Measurements from ENCODE around the gene DRC3. TPM values are rescaled to one million over a fixed set of nuclear protein-coding genes. Genes with fewer than 3 reads are reported as not detected.

DRC3 gene
- total and polyA plus RNA-seq, 2 donors (not counting 3 experiments of a cell fraction or from before 2014, with no cell fraction given): 1.6 to 2.9 TPM

GRCh38 chr17:18020971-18021370, 48.3 kb downstream of the DRC3 start:
- no peak for TF ChIP-seq JUN (IDR thresholded peaks at IDR 0.05; ENCODE audit: borderline replicate concordance, insufficient read depth, insufficient read length, low read depth)
- TF ChIP-seq MAX (IDR thresholded peaks at IDR 0.05; ENCODE audit: insufficient read depth, insufficient read length): no peak
- no peak for TF ChIP-seq POLR2A (IDR thresholded peaks at IDR 0.05; ENCODE audit: low read depth, low read length)
- TF ChIP-seq POLR2AphosphoS5 (IDR thresholded peaks at IDR 0.05; ENCODE audit: insufficient read depth, low read depth, low read length): no peak
- TF ChIP-seq GATA2 (IDR thresholded peaks at IDR 0.05; ENCODE audit: insufficient read depth, insufficient read length, low read depth, low read length): no peak
- TF ChIP-seq MYC (IDR thresholded peaks at IDR 0.05; ENCODE audit: low read depth, low read length): no peak
- TF ChIP-seq EZH2 (IDR thresholded peaks at IDR 0.05; ENCODE audit: borderline replicate concordance, low read depth, low read length, severe bottlenecking): no peak
- no peak for TF ChIP-seq CTCF (IDR thresholded peaks at IDR 0.05; ENCODE audit: extremely low read depth in 1 of 2, insufficient read depth in 1 of 2, low read depth in 1 of 2, low read length in 2 of 2)
- TF ChIP-seq FOS (IDR thresholded peaks at IDR 0.05; ENCODE audit: borderline replicate concordance, insufficient read depth, low read length): no peak
- Histone ChIP-seq H3K4me3 (replicated peaks in 1 of 3; ENCODE audit: insufficient read depth in 1 of 3, low read depth in 1 of 3, low read length in 3 of 3) (no peak overlapping the region), H3K27me3 (ENCODE audit: control insufficient read depth in 2 of 2, insufficient read depth in 2 of 2, low read length in 2 of 2) (no peaks in the 10 kb centered on the region), H3K9me1 (replicated peaks; ENCODE audit: control insufficient read depth, extremely low read depth, insufficient read depth, low read length) (no peaks in the 10 kb centered on the region), H3K9ac (replicated peaks; ENCODE audit: extremely low read depth, insufficient read depth, low read length) (no peak overlapping the region), H3K9me3 (replicated peaks; ENCODE audit: control insufficient read depth, insufficient read depth, low read length) (no peaks in the 10 kb centered on the region), H3K4me2 (ENCODE audit: insufficient read depth, low read length) (no peak overlapping the region), H3K36me3 (ENCODE audit: control insufficient read depth in 2 of 2, extremely low read depth in 1 of 2, insufficient read depth in 2 of 2, low read length in 2 of 2) (peaks cover 0 to 5% of the 10 kb centered on the region in 2 experiments), H3K79me2 (ENCODE audit: control insufficient read depth, insufficient read depth, low read length) (no peaks in the 10 kb centered on the region), H3K4me1 (ENCODE audit: control insufficient read depth, extremely low read depth, insufficient read depth, low read length) (peaks cover 5% of the 10 kb centered on the region), H2AFZ (ENCODE audit: low read depth, low read length) (no peak overlapping the region), H4K20me1 (replicated peaks; ENCODE audit: control insufficient read depth, extremely low read depth, insufficient read depth, low read length) (no peaks in the 10 kb centered on the region), H3K27ac (ENCODE audit: insufficient read depth, low read depth, low read length) (no peak overlapping the region)
- ChIA-PET POLR2A (no interaction called here), CTCF (interaction anchor here (1.2 to 2.2 kb wide), 2 partner anchors 12 to 16 kb away, joined by 3 to 5 read pairs; no protein-coding TSS in a partner anchor)
- dilution Hi-C loops (cut with MboI; ENCODE audit: extremely low pct_ligation_motif_present, low sequenced_read_pairs) (no loop called here), intact Hi-C loops (cut with micrococcal nuclease) (no loop called here)
- DNase-seq (ENCODE audit: low read depth, low spot score) (no peak), FAIRE-seq (no peak)
- BruUV-seq (replicated peaks): no TSS peak
